Measurements from ENCODE around the gene ALOX5AP. TPM values are rescaled to one million over a fixed set of nuclear protein-coding genes. Genes with fewer than 3 reads are reported as not detected.

Gene ALOX5AP
- total and polyA plus RNA-seq, 10 of the 15 experiments (the other 5 are each of a cell fraction or from before 2014, with no cell fraction given) = 45.9 to 426 (median 109) TPM

DNA sequence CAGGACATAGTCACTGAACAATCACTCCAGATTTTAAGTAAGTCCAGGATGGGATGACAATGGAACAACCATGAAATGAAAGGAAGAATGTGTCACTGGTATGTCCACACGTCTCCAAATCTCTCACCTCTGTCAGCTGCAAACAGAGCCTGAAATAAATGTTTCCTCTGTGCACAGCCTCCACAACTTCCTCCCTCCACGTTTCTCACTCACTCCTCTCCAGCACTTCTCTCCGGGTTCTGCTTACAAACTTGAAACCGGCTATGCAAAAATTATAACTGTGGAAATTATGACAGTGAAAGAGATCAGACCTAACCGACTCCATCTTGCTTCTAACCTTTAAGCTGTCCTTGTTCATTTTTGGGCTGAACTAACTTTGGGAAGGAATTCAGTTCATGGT, 35.0 kb upstream of the ALOX5AP start:
- H3K27me3 ChIP-seq (replicated peaks in 1 of 2; ENCODE audit: control insufficient read depth in 2 of 2, insufficient read depth in 2 of 2, low read length in 1 of 2) = peaks cover 0 to 2% of the 10 kb centered on the region in 2 experiments; a peak in 2 of 4 replicates
- WGBS (ENCODE audit: insufficient coverage, insufficient replicate concordance, low lambda C conversion rate, missing lambda C conversion rate) = 8% methylated on average over 5 of the region's 5 CpGs
- ChIA-PET POLR2A (no interaction called here), RAD21 (ENCODE audit: unreplicated experiment) (no interaction called here), CTCF (no interaction called here), SMC1A (ENCODE audit: uncharacterized antibody, unreplicated experiment) (no interaction called here)
- H3K4me3 ChIP-seq = no peak overlapping the region
- no peak overlapping the region for H2AFZ ChIP-seq (ENCODE audit: control insufficient read depth, low read depth, low read length)
- ATAC-seq = no peak
- DNase-seq (ENCODE audit: low read depth, low spot score) = no peak
- intact Hi-C loops (cut with micrococcal nuclease; ENCODE audit: unreplicated experiment) (no loop called here), in situ Hi-C loops (cut with MboI) (no loop called here)
- no peak overlapping the region for H3K9ac ChIP-seq (ENCODE audit: control insufficient read depth, insufficient read depth, low read length)
- H3K4me1 ChIP-seq (ENCODE audit: control insufficient read depth, insufficient read depth, low read length) = peaks cover 18% of the 10 kb centered on the region
- no peak overlapping the region for H3K27ac ChIP-seq (ENCODE audit: control insufficient read depth, insufficient read depth)
- H3K36me3 ChIP-seq (ENCODE audit: control insufficient read depth in 2 of 2, insufficient read depth in 2 of 2, low read length in 1 of 2) = no peaks in the 10 kb centered on the region
- no peaks in the 10 kb centered on the region for H3K9me3 ChIP-seq (replicated peaks; ENCODE audit: control insufficient read depth, insufficient read depth, low read length)
- TF ChIP-seq RBBP5 (conservative IDR thresholded peaks at IDR 0.05) = no peak
- no peak for TF ChIP-seq POLR2AphosphoS5 (IDR thresholded peaks at IDR 0.05; ENCODE audit: low read length)
- TF ChIP-seq SUZ12 (IDR thresholded peaks at IDR 0.05; ENCODE audit: unreplicated experiment) = no peak
- no peak for TF ChIP-seq SREBF2 (IDR thresholded peaks at IDR 0.05; ENCODE audit: low read length)
- FAIRE-seq = no peak
- no peaks in the 10 kb centered on the region for H4K20me1 ChIP-seq (ENCODE audit: control insufficient read depth, insufficient read depth)
- BruUV-seq (replicated peaks) = no TSS peak
- H3K4me2 ChIP-seq (ENCODE audit: control insufficient read depth, insufficient read depth) = no peak overlapping the region
- no peaks in the 10 kb centered on the region for H3K79me2 ChIP-seq (ENCODE audit: control insufficient read depth, insufficient read depth, low read length)

DNA sequence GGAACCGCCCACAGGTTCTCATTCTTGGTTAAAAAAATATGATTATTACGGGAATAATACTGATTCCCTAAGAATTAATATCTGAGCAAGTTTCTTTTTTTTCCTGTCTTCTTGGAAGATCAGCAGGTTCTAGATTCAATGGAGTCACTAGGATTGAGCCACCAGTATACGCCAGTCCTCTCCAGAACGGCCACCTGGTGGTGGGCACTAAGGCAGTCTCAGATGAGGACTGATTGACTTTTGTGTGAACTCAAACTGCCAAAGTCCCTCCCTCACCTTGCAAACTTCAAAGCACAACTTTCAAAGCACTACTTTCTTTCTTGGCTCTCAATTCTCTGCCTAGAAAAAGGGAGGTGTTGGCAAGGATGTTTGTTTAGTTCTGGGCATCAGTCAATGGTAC, 33.3 kb upstream of the ALOX5AP start:
- ChIA-PET RAD21 (ENCODE audit: unreplicated experiment) (no interaction called here), POLR2A (no interaction called here), SMC1A (ENCODE audit: uncharacterized antibody, unreplicated experiment) (no interaction called here), CTCF (no interaction called here)
- H3K4me2 ChIP-seq (ENCODE audit: control insufficient read depth, insufficient read depth) = no peak overlapping the region
- H3K9me3 ChIP-seq (replicated peaks; ENCODE audit: control insufficient read depth, insufficient read depth, low read length) = no peaks in the 10 kb centered on the region
- in situ Hi-C loops (cut with MboI) (no loop called here), intact Hi-C loops (cut with micrococcal nuclease; ENCODE audit: unreplicated experiment) (no loop called here)
- H2AFZ ChIP-seq (ENCODE audit: control insufficient read depth, low read depth, low read length) = no peak overlapping the region
- no peak for ATAC-seq
- no peak for TF ChIP-seq FOXM1 (IDR thresholded peaks at IDR 0.05; ENCODE audit: low read depth, low read length)
- TF ChIP-seq, protein P1, sequence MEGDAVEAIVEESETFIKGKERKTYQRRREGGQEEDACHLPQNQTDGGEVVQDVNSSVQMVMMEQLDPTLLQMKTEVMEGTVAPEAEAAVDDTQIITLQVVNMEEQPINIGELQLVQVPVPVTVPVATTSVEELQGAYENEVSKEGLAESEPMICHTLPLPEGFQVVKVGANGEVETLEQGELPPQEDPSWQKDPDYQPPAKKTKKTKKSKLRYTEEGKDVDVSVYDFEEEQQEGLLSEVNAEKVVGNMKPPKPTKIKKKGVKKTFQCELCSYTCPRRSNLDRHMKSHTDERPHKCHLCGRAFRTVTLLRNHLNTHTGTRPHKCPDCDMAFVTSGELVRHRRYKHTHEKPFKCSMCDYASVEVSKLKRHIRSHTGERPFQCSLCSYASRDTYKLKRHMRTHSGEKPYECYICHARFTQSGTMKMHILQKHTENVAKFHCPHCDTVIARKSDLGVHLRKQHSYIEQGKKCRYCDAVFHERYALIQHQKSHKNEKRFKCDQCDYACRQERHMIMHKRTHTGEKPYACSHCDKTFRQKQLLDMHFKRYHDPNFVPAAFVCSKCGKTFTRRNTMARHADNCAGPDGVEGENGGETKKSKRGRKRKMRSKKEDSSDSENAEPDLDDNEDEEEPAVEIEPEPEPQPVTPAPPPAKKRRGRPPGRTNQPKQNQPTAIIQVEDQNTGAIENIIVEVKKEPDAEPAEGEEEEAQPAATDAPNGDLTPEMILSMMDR (IDR thresholded peaks at IDR 0.05 in 2 of 3, conservative IDR thresholded peaks at IDR 0.05 in 1 of 3; ENCODE audit: control insufficient read depth in 2 of 3, extremely low read depth in 1 of 3, insufficient read depth in 1 of 3, low read depth in 3 of 3, low read length in 3 of 3) = 0 out of 6 replicates have a peak, but pooled peaks of 1 of the 3 experiments have one; percentile 10
- peaks cover 0 to 2% of the 10 kb centered on the region in 2 experiments; a peak in 2 of 4 replicates for H3K27me3 ChIP-seq (replicated peaks in 1 of 2; ENCODE audit: control insufficient read depth in 2 of 2, insufficient read depth in 2 of 2, low read length in 1 of 2)
- H3K79me2 ChIP-seq (ENCODE audit: control insufficient read depth, insufficient read depth, low read length) = no peaks in the 10 kb centered on the region
- H3K27ac ChIP-seq (ENCODE audit: control insufficient read depth, insufficient read depth) = no peak overlapping the region
- FAIRE-seq = no peak
- no TSS peak for BruUV-seq (replicated peaks)
- WGBS (ENCODE audit: insufficient coverage, insufficient replicate concordance, low lambda C conversion rate, missing lambda C conversion rate) = 40% methylated on average over 4 of the region's 4 CpGs
- no peak overlapping the region for H3K9ac ChIP-seq (ENCODE audit: control insufficient read depth, insufficient read depth, low read length)
- DNase-seq (ENCODE audit: low read depth, low spot score) = no peak
- H3K4me3 ChIP-seq = no peak overlapping the region
- no peaks in the 10 kb centered on the region for H3K36me3 ChIP-seq (ENCODE audit: control insufficient read depth in 2 of 2, insufficient read depth in 2 of 2, low read length in 1 of 2)
- no peaks in the 10 kb centered on the region for H4K20me1 ChIP-seq (ENCODE audit: control insufficient read depth, insufficient read depth)
- H3K4me1 ChIP-seq (ENCODE audit: control insufficient read depth, insufficient read depth, low read length) = peaks cover 9% of the 10 kb centered on the region

Data from GM12878 (cell line).